Renal cortex interstitium (tissue), 15 donors: ENCODE results near the gene IGF1R. TPM values are rescaled to one million over a fixed set of nuclear protein-coding genes. Genes with fewer than 3 reads are reported as not detected.
"Not testable (repeated sequence)": the region's sequence is repeated elsewhere in the genome, so short reads cannot be mapped to it uniquely, and the experiment has no call there.

ENCODE experiments used
- DNase-seq, 11 donors: peaks; one replicate each; pipeline ENCODE4 v3.0.0-alpha.2; 2013; ENCODE audit warnings: low read depth in 9 of 11, low spot score in 4 of 11; ENCODE audit errors: extremely low read depth in 1 of 11
- long read RNA-seq, 16 experiments: transcript quantifications; one replicate each; lab custom pipeline, GENCODE V29; 2026
- polyA plus RNA-seq, 3 donors: library from polyadenylated mRNA; unstranded; fragments of 120-200 nt; gene quantifications; one replicate each; pipeline ENCODE4 v1.2.1, GENCODE V29; 2013; ENCODE audit not compliant: insufficient read length in 3 of 3

IGF1R gene
- 10 to 100 TPM; 44.8 to 64.2 (median 50.6) TPM for polyA plus RNA-seq
- long read RNA-seq, donor 1: 0 reads
- long read RNA-seq, donor 2, partial matches to known transcripts: 0 of 1 reads
- long read RNA-seq, donor 2, other reads (novel, unspliced or antisense): 0 of 1 reads
- long read RNA-seq, donor 3, full-length matches to known transcripts: 3 of 3 reads
- long read RNA-seq, donor 3, partial matches to known transcripts: 0 of 3 reads
- long read RNA-seq, donor 3, other reads (novel, unspliced or antisense): 0 of 3 reads
- long read RNA-seq, donor 4, full-length matches to known transcripts: 1 of 6 reads
- long read RNA-seq, donor 4, partial matches to known transcripts: 5 of 6 reads
- long read RNA-seq, donor 4, other reads (novel, unspliced or antisense): 0 of 6 reads
- long read RNA-seq, donor 5: 0 reads
- long read RNA-seq, donor 6, full-length matches to known transcripts: 3 of 3 reads
- long read RNA-seq, donor 6, partial matches to known transcripts: 0 of 3 reads
- long read RNA-seq, donor 6, other reads (novel, unspliced or antisense): 0 of 3 reads
- long read RNA-seq, donor 7: 0 reads
- long read RNA-seq, donor 8: 0 reads
- long read RNA-seq, donor 9, full-length matches to known transcripts: 2 of 2 reads
- long read RNA-seq, donor 9, partial matches to known transcripts: 0 of 2 reads
- long read RNA-seq, donor 9, other reads (novel, unspliced or antisense): 0 of 2 reads
- long read RNA-seq, donor 10, partial matches to known transcripts: 0 of 3 reads
- long read RNA-seq, donor 10, other reads (novel, unspliced or antisense): 0 of 3 reads
- long read RNA-seq, donor 11, full-length matches to known transcripts: 5 of 11 reads
- long read RNA-seq, donor 11, partial matches to known transcripts: 6 of 11 reads
- long read RNA-seq, donor 11, other reads (novel, unspliced or antisense): 0 of 11 reads
- long read RNA-seq, donor 12: 0 reads
- long read RNA-seq, donor 13: 0 reads
- long read RNA-seq, donor 14, partial matches to known transcripts: 0 of 1 reads
- long read RNA-seq, donor 14, other reads (novel, unspliced or antisense): 0 of 1 reads
- long read RNA-seq, donor 15, full-length matches to known transcripts: 1 of 1 reads
- long read RNA-seq, donor 15, partial matches to known transcripts: 0 of 1 reads
- long read RNA-seq, donor 15, other reads (novel, unspliced or antisense): 0 of 1 reads
- long read RNA-seq, donor 16, full-length matches to known transcripts: 6 of 129 reads
- long read RNA-seq, donor 16, partial matches to known transcripts: 123 of 129 reads
- long read RNA-seq, donor 16, other reads (novel, unspliced or antisense): 0 of 129 reads

DNA sequence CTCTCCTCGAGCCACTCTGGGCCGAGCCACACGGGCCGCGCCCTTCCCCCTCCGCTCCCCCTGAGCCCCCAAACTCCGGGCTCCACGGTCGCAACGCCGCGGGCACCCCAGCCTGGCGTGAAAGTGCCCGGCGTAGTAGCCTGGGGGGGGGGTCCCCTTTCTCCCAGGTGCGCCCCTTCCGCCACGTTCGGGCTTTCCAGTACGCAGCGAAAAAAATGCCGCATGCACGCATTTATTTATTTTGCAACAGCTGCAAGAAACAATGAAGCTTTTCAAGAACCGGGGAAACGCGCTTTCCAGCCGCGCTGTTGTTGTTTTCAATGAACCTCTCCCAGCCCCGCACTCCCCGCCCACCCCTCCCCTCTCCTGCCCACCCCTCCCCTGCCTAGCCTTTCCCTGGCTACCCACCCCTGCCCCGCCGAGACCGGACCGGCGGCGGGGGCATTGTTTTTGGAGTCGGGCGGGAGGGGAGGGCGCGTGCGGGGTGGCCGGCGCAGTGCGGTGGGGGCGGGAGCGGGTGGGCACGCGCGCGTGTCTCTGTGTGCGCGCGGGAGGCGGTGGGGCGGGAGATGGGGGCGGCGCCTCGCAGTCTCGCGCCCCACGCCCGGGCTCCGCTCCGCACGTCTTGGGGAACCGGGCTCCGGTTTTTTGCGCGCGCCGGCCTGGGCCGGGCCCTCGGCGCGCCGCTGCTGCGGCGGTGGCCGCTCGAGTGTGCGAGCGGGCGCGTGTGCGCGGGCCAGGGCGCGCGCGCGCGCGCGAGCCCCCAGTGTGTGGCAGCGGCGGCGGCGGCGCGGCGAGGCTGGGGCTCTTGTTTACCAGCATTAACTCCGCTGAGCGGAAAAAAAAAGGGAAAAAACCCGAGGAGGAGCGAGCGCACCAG, at the start of gene IGF1R:
Gene IGF1R, plus strand, starts transcription at position 766 of the 880 bp plus-strand sequence. CDS start 1,043 bp downstream, outside the sequence.
- peak in 10 of 11 donors; percentile 75 to 93 (median 88) for DNase-seq

DNA sequence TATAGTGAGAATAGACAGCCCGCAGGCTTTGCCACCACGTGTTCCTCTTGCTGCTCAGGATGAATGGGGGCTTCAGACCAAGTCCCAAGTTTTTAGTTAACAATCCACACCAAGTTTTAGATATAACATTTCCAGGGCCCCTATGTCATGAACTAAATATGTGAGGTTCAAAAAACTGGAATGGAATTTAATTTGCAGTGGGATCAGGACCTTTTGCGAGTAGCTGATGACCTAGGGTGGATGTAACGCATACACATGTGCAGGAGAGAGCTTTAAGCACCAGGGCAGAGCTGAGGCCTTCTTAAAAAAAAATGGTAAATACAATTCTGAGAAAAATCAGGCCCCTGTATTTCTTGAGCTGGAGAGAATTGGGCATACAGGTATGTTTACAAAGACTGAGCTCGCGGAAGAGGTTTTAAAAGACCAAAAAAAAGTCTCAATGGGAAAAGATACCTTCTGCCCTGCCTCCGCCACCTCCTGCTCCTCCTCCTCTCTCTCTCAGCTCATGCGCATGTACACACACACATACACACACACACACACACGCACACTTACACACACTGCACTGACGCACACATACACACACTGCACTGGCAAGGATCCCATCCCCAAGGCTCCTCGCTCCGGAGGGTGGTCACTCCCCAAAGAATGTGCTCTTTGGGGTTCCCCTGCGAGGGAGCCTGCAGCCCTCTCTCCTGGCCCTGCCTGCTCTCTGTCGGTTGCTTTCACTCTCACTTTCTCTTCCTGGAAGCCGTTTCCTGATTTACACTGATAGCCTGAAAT, 48.2 kb upstream of the IGF1R start:
- peak in 7 of 11 donors; percentile 28 to 65 (median 43) for DNase-seq

DNA sequence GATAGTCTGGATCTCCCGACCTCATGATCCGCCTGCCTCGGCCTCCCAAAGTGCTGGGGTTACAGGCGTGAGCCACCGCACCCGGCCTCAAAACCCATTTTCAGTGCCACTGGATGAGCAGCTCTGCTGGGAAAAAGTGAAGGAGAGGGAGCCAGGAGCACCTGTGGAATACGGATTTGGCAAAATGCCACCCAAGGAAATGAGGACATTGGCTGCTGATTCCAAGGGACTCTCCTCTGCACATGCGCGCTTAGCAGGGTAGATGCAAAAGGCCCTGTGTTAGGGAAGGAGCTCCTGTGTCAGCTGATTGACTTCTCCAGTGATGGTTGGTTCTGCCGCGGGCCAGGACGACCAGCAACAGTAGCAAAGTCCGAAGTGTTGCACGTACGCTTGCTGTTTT, 43.4 kb upstream of the IGF1R start:
- no peak for DNase-seq

DNA sequence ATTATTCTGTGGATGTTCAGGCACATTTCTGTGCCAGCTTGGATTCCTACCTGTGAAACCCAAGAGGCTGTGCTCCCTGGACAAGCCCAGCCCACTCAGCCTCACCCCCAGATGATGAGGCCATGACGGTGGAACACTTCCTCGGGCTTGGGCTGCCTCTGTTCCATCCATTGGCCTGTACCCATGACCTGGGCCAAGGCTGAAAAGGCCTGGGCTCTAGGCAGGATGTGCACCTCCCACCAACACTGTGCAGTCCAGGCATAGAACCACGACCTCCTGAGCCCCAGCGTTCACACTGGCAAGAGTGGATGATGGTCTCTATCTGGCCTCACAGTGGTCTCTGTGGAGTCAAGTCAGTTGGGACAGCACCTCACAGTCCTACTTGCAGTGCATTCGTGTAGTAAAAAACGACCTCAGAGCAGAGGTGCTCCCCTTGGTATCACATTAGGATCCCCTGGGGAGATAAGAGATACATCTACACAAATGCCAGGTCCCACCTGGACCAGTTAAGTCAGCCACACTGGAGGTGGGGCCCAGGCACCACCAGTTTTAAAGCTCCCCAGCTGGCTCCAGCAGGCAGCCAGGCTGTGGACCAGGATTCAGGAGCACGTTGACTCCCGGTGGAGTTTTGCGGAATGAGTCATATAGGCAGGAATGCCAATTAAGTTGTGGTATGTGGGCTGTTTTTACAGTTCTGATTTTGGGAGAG, 39.0 kb upstream of the IGF1R start:
- peak in 7 of 11 donors; percentile 22 to 53 (median 48) for DNase-seq

DNA sequence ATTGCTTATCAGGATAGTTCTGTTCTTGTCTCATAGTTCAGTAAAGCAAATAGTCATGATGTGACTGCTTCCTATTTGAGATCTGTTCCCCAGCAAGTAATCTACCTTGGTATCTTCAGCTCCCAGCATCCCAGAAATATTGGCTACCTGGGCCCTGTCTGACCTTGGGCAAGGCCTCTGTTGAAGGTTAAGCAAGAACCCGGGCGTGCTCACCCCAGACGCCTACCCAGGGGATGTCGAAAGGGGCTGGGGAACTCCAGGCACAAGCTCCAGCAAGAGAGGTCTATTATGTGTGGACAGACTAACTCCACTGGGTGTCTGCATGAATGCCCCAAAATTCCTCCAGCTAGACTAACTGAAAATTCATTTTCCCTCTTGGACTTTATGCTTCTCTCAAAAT, 37.3 kb upstream of the IGF1R start:
- DNase-seq: no peak

DNA sequence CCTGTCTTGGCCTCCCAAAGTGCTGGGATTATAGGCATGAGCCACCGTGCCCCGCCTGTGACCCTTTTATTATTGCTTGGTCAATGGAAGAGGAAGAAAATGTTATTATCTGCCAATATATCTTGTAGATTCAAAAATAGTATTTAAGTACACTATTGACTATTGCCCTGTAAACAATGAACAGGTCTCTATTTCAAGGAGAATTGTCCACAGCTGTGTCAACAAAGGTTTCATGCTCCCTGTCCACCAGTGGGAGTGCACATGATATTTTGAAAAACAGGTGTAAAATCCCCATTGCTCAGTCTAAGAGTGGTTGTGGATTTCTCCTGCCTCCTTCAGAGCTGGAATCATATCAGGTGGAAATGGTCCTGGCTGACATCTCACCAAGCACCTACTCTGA, 36.5 kb upstream of the IGF1R start:
- DNase-seq: no peak

DNA sequence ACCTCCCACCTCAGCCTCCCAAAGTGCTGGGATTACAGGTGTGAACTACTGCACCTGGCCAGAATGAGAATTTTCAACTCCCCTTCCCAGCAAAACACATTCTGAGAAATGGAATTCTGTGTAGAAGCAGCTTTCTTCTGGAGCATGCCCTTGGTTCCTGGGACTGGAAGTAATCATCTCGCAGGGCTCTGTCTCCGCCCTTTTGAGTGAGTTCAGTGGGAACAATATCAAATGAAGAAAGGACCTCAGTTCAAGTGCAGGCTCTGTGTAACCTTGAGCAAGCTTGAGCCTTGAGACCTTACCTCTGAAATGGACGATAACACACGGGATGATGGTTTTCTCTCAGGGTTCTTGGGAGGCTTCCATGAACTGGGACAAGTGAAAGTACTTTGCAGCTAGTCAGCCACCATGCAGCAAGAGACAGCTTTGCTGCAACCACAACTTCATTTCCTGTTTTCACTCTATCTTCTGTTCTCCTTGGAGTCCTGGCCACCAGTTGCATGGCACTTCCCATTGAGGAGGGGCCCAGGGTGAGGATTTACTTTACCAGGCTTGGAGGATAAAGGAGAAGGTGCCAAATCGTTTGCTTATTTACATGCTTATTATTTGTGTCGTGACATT, 35.7 kb upstream of the IGF1R start:
- DNase-seq: no peak

DNA sequence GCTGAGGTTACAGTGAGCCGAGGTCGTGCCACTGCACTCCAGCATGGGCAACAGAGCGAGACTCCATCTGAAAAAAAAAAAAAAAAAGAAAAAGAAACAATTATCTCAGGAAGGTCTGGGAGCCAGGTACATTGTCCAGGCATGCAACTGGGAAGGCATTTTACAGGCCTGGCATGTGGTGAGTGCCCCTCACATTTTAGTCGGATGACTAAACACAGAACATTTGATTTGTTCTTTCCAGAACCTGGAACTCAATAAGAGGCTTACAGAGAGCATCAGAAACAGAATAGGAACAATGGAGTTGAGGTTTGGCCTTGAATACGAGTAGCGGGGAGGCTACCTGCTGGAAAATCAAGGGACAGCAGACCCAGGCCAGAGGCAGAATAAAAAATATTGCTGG, 33.7 kb upstream of the IGF1R start:
- no peak for DNase-seq

DNA sequence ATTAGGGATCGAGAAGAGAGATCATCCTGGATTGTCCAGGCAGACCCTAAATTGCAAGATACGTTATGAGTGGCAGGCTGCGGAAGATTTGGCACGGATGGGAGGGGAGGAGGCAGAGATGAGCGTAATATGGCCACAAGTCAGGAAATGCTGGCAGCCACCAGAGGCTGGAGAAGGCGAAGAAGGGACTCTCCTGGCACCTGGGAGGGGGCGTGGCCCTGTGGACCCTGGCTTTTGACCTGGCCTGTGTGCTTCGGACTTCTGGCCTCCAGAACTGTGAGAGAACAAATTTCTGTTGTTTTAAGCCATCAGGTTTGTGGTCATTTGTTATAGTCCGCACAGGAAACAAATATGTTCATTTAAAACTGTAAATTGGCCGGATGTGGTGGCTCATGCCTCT, 31.9 kb upstream of the IGF1R start:
- no peak for DNase-seq

DNA sequence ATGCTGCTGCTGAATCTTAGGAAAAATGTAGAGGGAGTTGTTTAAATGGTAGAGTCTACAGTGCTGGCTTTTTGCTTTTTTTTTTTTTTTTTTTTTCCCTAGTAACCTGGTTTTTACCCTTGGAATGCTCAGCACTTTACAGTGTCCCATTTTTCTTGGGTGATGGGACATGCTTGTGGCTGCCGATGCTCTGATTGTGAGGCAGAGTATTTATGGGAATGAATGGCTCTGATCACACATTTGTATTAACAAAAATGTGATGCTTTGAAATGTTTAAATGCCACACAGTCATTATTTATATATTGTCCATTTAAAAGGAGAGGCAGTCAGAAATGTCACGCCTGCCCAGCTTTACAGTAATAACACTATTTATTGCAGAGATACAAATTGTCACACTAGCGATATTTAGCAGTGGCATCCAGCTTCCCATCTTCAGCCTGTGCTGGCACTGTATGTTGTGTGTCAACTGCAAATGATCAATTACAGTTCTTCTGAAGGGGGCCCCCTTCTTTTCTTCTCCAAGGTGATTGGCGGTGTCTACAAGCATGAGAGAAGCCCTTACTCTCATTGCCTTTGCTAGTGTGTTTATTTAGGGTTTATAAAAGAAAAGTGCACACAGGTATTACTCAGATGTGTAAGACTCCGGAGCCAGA, 30.9 kb upstream of the IGF1R start:
- no peak for DNase-seq

DNA sequence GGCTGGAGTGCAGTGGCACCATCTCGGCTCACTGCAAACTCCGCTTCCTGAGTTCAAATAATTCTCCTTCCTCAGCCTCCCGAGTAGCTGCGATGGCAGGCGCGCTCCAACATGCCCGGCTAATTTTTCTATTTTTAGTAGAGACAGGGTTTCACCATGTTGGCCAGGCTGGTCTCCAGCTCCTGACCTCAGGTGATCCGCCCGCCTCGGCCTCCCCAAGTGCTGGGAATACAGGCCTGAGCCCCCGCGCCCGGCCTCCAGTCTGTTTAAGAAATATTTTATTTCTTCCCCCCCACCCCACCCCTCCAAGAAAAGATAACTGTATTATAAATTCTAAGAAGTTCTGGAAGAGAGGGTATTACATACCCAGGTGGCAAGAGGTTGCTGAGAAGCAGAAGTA, 29.8 kb upstream of the IGF1R start:
- not testable (repeated sequence) for DNase-seq

DNA sequence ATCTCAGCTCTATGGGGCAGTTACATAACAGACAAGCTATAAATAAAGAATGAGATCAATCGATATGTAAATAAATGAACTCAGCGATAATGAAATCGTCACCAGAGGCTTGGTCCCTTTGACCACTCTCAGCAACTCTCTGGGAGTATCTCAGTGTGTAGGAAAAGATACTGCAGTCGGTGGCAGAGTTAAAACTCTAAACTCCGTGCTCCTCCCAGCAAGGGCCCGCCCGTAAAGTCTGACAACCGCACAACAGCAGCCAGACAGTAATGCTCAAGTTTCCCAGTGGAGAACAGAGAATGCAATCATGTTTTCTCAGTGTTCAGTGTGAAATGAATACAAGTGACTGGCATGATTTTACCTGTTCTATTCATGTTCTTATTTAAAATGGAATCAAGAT, 28.3 kb upstream of the IGF1R start:
- no peak for DNase-seq

DNA sequence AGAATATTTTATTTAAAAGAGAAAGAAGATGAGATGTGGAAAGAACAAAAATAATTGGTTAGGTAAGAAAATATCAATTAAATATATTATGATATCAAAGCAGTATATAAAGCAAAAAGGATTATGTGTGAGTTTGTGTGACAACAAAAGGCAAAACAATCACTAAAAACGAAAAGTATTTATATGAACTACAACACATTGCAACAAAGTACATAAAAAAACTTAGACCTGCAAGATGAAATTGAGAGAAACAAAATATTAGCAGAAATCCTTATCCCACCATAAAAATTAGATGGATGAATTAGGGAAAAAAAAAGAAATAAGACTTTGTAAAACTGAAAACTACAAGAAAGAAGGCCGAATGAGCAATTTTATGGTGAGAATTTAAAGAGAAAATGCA, 27.3 kb upstream of the IGF1R start:
- DNase-seq: no peak

DNA sequence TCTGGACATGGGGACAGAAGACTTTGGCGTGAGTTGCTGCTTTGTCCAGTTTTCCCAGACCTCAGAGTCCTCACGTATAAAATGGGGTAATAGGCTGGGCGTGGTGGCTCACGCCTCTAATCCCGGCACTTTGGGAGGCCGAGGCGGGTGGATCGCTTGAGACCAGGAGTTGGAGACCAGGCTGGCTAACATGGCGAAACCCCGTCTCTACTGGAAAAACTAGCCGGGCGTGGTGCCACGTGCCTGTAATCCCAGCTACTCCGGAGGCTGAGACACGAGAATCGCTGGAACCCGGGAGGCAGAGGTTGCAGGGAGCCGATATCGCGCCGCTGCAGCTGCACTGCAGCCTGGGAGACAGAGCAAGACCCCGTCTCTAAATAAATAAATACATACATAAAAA, 22.7 kb upstream of the IGF1R start:
- no peak for DNase-seq

DNA sequence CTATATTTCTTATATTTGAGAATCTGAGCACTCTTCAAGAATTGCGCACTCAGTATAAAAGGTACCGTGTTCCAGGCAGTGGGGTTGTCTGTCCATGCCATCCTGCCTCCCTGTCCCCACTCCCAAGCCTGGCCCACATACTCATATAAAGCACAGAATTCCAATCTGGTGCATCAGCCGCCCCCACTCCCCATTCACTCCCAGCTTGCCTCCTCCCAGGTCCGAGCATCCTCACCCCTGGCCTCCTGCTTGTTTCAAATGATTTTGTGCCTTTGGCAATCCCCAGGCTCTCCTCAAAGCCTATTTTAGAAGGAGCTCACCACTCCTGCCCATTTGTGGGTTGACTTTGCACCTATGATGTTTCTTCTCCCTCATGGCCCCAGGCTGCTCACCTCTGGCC, 22.2 kb upstream of the IGF1R start:
- no peak for DNase-seq

DNA sequence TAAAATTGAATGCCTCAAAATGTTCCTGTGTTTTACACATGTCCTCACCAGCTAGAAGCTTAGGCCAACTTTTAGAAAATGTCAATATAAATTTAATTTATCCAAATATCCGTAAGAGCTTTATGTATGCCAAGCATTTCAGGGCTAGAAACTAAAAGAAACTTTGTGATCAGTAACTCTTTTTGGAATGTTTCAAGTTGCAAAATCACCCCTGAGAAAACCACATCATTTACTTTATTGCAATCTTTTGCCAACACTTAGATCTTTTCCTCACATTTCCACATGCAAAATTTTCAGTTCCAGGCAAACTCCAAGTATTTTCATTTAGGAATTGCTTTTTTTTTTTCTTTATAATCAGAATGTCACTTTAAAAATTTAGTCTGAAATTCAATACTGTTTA, 20.1 kb upstream of the IGF1R start:
- no peak for DNase-seq
